GM19238 (cell line): ENCODE results near the gene ABHD6.

Source experiments
- DNase-seq: peaks from one replicate; pipeline ENCODE4 v3.0.0; 2011; ENCODE audit warnings: low spot score; ENCODE audit not compliant: insufficient read length

The ABHD6 gene

DNA sequence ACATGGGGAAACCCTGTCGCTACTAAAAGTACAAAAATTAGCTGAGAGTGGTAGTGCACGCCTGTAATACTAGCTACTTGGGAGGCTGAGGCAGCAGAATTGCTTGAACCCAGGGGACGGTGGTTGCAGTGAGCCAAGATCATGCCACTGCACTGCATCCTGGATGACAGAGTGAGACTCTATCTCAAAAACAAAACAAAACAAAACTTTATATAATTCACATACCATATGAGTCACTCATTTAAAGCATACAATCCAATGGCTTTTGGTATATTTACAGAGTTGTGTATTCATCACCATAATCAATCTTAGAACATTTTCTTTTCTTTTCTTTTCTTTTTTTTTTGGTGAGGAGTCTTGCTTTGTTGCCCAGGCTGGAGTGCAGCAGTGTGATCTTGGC lies 103.8 kb downstream of the ABHD6 start:
- DNase-seq, result no peak

GRCh38 chr3:58342676-58343075 lies 105.1 kb downstream of the ABHD6 start:
- no peak for DNase-seq
